GM23338 (cell line): ENCODE measurements around the gene RAB36. TPM values are rescaled to one million over a fixed set of nuclear protein-coding genes. Genes with fewer than 3 reads are reported as not detected.

Experiments used
- ATAC-seq: fragments of 200-7000 bp; cut with Tn5 transposase; 3 replicates; pipeline ENCODE4 v1.9.1; 2020
- DNase-seq: peaks from one replicate; pipeline ENCODE4 v3.0.0-alpha.2; 2015; ENCODE audit warnings: low spot score
- H2AFZ ChIP-seq: fragments of 200-600 bp; sonication (generic); 2 replicates; pipeline ENCODE4 v1.8.0; 2016; ENCODE audit warnings: antibody characterized with exemption, mild to moderate bottlenecking, moderate library complexity
- H3F3A ChIP-seq: fragments of 200-600 bp; sonication (generic); replicated peaks from 2 replicates; pipeline ENCODE4 v1.8.0; 2017; ENCODE audit warnings: antibody characterized with exemption, mixed run types, low read depth
- H3K27ac ChIP-seq: fragments of 200-600 bp; sonication (generic); 2 replicates; pipeline ENCODE4 v1.6.1; 2016; ENCODE audit warnings: low read depth
- H3K27me3 ChIP-seq: fragments of 200-600 bp; sonication (generic); 2 replicates; pipeline ENCODE4 v1.8.0; 2016; ENCODE audit warnings: mild to moderate bottlenecking, mixed run types, moderate library complexity; ENCODE audit not compliant: insufficient read depth
- H3K36me3 ChIP-seq: fragments of 200-600 bp; sonication (generic); 2 replicates; pipeline ENCODE4 v1.8.0; 2016; ENCODE audit warnings: mild to moderate bottlenecking; ENCODE audit not compliant: insufficient read depth
- H3K4me1 ChIP-seq: fragments of 200-600 bp; sonication (generic); 2 replicates; pipeline ENCODE4 v1.8.0; 2016; ENCODE audit warnings: mild to moderate bottlenecking, moderate library complexity; ENCODE audit not compliant: insufficient read depth
- H3K4me2 ChIP-seq: fragments of 200-600 bp; sonication (generic); 2 replicates; pipeline ENCODE4 v1.7.1; 2017; ENCODE audit warnings: mixed run types
- H3K4me3 ChIP-seq: fragments of 200-600 bp; sonication (generic); 2 replicates; pipeline ENCODE4 v1.6.1; 2016; ENCODE audit warnings: mixed run types
- H3K79me2 ChIP-seq: fragments of 200-600 bp; sonication (generic); replicated peaks from 2 replicates; pipeline ENCODE4 v1.8.0; 2017; ENCODE audit warnings: mild to moderate bottlenecking; ENCODE audit not compliant: insufficient read depth
- H3K9me2 ChIP-seq: fragments of 200-600 bp; sonication (generic); 2 replicates; pipeline ENCODE4 v1.8.0; 2017; ENCODE audit not compliant: insufficient read depth
- H4K20me1 ChIP-seq: fragments of 200-600 bp; sonication (generic); replicated peaks from 2 replicates; pipeline ENCODE4 v1.8.0; 2017; ENCODE audit warnings: mild to moderate bottlenecking; ENCODE audit not compliant: insufficient read depth
- H3K27ac Mint-ChIP-seq: 2 replicates; pipeline ENCODE4 v1.8.0; 2020; ENCODE audit warnings: inconsistent platforms, mild to moderate bottlenecking, moderate library complexity, mixed read lengths
- H3K27me3 Mint-ChIP-seq: 3 replicates; pipeline ENCODE4 v1.8.0; 2022; ENCODE audit warnings: low read depth, mild to moderate bottlenecking, moderate library complexity, mixed read lengths, inconsistent platforms; ENCODE audit not compliant: insufficient read depth, poor library complexity
- H3K36me3 Mint-ChIP-seq: 3 replicates; pipeline ENCODE4 v1.8.0; 2021; ENCODE audit warnings: low read depth, mild to moderate bottlenecking, inconsistent platforms, moderate library complexity, mixed read lengths
- H3K4me1 Mint-ChIP-seq: 3 replicates; pipeline ENCODE4 v1.8.0; 2020; ENCODE audit warnings: mild to moderate bottlenecking, inconsistent platforms, mixed read lengths
- H3K4me3 Mint-ChIP-seq: 3 replicates; pipeline ENCODE4 v1.8.0; 2021; ENCODE audit warnings: moderate library complexity, mild to moderate bottlenecking, inconsistent platforms, mixed read lengths
- H3K9me3 Mint-ChIP-seq: 3 replicates; pipeline ENCODE4 v1.8.0; 2020; ENCODE audit warnings: moderate library complexity, mild to moderate bottlenecking, inconsistent platforms, mixed read lengths
- JUNB ChIP-seq: IDR thresholded peaks from one replicate; pipeline ENCODE4 v1.6.1; 2016; ENCODE audit warnings: antibody characterized with exemption; ENCODE audit not compliant: unreplicated experiment
- POLR2AphosphoS5 ChIP-seq: IDR thresholded peaks from 2 replicates; pipeline ENCODE4 v1.6.1; 2016; ENCODE audit warnings: antibody characterized with exemption, low read depth
- REST ChIP-seq: IDR thresholded peaks from one replicate; pipeline ENCODE4 v1.6.1; 2018; ENCODE audit warnings: antibody characterized with exemption; ENCODE audit not compliant: unreplicated experiment
- STAT1 ChIP-seq: IDR thresholded peaks from one replicate; pipeline ENCODE4 v1.6.1; 2016; ENCODE audit warnings: antibody characterized with exemption; ENCODE audit not compliant: unreplicated experiment
- polyA plus RNA-seq: library from polyadenylated mRNA; unstranded; fragments of >200 nt; fragmentation: Nextera tagmentation; extraction: Ambion mirVana; gene quantifications from 2 replicates; pipeline ENCODE4 v1.2.1, GENCODE V29; 2016
- total RNA-seq: library from RNA; depleted of rRNA; stranded (reverse); fragments of >200 nt; shearing (Covaris generic); gene quantifications from 2 replicates; pipeline ENCODE4 v1.2.3, GENCODE V29; 2014
- TF ChIP-seq, protein P1 (sequence below): IDR thresholded peaks from 2 replicates; pipeline ENCODE4 v1.6.1; 2016; ENCODE audit warnings: antibody characterized with exemption
- TF ChIP-seq, protein P2 (sequence below): fragments of 250-450 bp; sonication (Bioruptor Pico); IDR thresholded peaks from 2 replicates; pipeline ENCODE4 v1.5.0; 2020; ENCODE audit warnings: mild to moderate bottlenecking, moderate library complexity

Gene RAB36
- total and polyA plus RNA-seq, 2 experiments from 2014 or later, result 0.58 to 1.2 TPM

GRCh38 chr22:23192558-23192957 lies 47.3 kb downstream of the RAB36 start (continued):
- TF ChIP-seq REST (no peak), POLR2AphosphoS5 (no peak), JUNB (no peak), STAT1 (no peak)
- TF ChIP-seq, protein P1, sequence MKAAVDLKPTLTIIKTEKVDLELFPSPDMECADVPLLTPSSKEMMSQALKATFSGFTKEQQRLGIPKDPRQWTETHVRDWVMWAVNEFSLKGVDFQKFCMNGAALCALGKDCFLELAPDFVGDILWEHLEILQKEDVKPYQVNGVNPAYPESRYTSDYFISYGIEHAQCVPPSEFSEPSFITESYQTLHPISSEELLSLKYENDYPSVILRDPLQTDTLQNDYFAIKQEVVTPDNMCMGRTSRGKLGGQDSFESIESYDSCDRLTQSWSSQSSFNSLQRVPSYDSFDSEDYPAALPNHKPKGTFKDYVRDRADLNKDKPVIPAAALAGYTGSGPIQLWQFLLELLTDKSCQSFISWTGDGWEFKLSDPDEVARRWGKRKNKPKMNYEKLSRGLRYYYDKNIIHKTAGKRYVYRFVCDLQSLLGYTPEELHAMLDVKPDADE, result no peak

GRCh38 chr22:23193196-23193827 lies 48.0 kb downstream of the RAB36 start:
- H3K27ac ChIP-seq, result no peak overlapping the region

More at GRCh38 chr22:23193196-23193827, 48.0 kb downstream of the RAB36 start:
- H3K36me3 Mint-ChIP-seq, result peaks cover 16% of the 10 kb centered on the region
- H3K4me1 Mint-ChIP-seq, result peaks cover 57% of the 10 kb centered on the region
- Histone ChIP-seq H3K4me2 (no peak overlapping the region), H3K27me3 (no peaks in the 10 kb centered on the region), H3K4me1 (peaks cover 24% of the 10 kb centered on the region), H3K9me2 (no peaks in the 10 kb centered on the region), H3F3A (no peaks in the 10 kb centered on the region), H4K20me1 (peaks cover 92% of the 10 kb centered on the region), H3K36me3 (no peaks in the 10 kb centered on the region), H2AFZ (no peak overlapping the region), H3K4me3 (no peak overlapping the region), H3K79me2 (peaks cover 100% of the 10 kb centered on the region)
- ATAC-seq (no peak), DNase-seq (no peak)
- peaks cover 6% of the 10 kb centered on the region for H3K27me3 Mint-ChIP-seq
- peak overlapping the region; percentile 24 for H3K27ac Mint-ChIP-seq
- H3K4me3 Mint-ChIP-seq, result no peak overlapping the region
- H3K9me3 Mint-ChIP-seq, result no peaks in the 10 kb centered on the region
- TF ChIP-seq JUNB, result no peak
- TF ChIP-seq POLR2AphosphoS5, result no peak
- TF ChIP-seq, protein P2, sequence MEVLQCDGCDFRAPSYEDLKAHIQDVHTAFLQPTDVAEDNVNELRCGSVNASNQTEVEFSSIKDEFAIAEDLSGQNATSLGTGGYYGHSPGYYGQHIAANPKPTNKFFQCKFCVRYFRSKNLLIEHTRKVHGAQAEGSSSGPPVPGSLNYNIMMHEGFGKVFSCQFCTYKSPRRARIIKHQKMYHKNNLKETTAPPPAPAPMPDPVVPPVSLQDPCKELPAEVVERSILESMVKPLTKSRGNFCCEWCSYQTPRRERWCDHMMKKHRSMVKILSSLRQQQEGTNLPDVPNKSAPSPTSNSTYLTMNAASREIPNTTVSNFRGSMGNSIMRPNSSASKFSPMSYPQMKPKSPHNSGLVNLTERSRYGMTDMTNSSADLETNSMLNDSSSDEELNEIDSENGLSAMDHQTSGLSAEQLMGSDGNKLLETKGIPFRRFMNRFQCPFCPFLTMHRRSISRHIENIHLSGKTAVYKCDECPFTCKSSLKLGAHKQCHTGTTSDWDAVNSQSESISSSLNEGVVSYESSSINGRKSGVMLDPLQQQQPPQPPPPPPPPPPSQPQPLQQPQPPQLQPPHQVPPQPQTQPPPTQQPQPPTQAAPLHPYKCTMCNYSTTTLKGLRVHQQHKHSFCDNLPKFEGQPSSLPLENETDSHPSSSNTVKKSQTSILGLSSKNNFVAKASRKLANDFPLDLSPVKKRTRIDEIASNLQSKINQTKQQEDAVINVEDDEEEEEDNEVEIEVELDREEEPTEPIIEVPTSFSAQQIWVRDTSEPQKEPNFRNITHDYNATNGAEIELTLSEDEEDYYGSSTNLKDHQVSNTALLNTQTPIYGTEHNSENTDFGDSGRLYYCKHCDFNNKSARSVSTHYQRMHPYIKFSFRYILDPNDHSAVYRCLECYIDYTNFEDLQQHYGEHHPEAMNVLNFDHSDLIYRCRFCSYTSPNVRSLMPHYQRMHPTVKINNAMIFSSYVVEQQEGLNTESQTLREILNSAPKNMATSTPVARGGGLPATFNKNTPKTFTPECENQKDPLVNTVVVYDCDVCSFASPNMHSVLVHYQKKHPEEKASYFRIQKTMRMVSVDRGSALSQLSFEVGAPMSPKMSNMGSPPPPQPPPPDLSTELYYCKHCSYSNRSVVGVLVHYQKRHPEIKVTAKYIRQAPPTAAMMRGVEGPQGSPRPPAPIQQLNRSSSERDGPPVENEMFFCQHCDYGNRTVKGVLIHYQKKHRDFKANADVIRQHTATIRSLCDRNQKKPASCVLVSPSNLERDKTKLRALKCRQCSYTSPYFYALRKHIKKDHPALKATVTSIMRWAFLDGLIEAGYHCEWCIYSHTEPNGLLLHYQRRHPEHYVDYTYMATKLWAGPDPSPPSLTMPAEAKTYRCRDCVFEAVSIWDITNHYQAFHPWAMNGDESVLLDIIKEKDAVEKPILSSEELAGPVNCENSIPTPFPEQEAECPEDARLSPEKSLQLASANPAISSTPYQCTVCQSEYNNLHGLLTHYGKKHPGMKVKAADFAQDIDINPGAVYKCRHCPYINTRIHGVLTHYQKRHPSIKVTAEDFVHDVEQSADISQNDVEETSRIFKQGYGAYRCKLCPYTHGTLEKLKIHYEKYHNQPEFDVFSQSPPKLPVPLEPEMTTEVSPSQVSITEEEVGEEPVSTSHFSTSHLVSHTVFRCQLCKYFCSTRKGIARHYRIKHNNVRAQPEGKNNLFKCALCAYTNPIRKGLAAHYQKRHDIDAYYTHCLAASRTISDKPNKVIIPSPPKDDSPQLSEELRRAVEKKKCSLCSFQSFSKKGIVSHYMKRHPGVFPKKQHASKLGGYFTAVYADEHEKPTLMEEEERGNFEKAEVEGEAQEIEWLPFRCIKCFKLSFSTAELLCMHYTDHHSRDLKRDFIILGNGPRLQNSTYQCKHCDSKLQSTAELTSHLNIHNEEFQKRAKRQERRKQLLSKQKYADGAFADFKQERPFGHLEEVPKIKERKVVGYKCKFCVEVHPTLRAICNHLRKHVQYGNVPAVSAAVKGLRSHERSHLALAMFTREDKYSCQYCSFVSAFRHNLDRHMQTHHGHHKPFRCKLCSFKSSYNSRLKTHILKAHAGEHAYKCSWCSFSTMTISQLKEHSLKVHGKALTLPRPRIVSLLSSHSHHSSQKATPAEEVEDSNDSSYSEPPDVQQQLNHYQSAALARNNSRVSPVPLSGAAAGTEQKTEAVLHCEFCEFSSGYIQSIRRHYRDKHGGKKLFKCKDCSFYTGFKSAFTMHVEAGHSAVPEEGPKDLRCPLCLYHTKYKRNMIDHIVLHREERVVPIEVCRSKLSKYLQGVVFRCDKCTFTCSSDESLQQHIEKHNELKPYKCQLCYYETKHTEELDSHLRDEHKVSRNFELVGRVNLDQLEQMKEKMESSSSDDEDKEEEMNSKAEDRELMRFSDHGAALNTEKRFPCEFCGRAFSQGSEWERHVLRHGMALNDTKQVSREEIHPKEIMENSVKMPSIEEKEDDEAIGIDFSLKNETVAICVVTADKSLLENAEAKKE (CRISPR knock-in tag), result no peak
